HepG2 (cell line): ENCODE data around the gene ACVRL1. TPM values are rescaled to one million over a fixed set of nuclear protein-coding genes. Genes with fewer than 3 reads are reported as not detected.

Experiments used
- ATAC-seq: fragments of 200-7000 bp; cut with Tn5 transposase; 3 replicates; pipeline ENCODE4 v1.9.1; 2020; ENCODE audit warnings: mild to moderate bottlenecking, moderate library complexity
- BruUV-seq: library from RNA; stranded (reverse); fragments of 400-500 nt; replicated peaks from 2 replicates; lab custom pipeline; 2021; lab: Mats Ljungman, UMichigan
- CTCF ChIA-PET: fragments of 300-600 bp; formaldehyde crosslinking; extraction: SDS; loops from one replicate; lab custom pipeline; 2021; ENCODE audit warnings: low total read pairs, inconsistent platforms, low intra/inter-chr PET ratio; lab: Yijun Ruan, JAX
- POLR2A ChIA-PET: fragments of 350-600 bp; sonication (Branson Sonifier 250); formaldehyde crosslinking; loops from one replicate; lab custom pipeline; 2020; ENCODE audit warnings: antibody characterized with exemption, inconsistent platforms; lab: Yijun Ruan, JAX
- DNase-seq: peaks from one replicate; pipeline ENCODE4 v3.0.0-alpha.2; 2015; ENCODE audit warnings: low spot score
- FAIRE-seq: peaks from 3 replicates; lab custom pipeline; 2011; peaks lifted over from hg19 to GRCh38; lab: Jason Lieb, UNC
- H2AFZ ChIP-seq: one replicate; pipeline ENCODE4 v1.6.1; 2011; ENCODE audit warnings: low read length, inconsistent platforms
- H3K27ac ChIP-seq: fragments of 300-600 bp; 3 replicates; pipeline ENCODE4 v1.8.0; 2011; ENCODE audit warnings: mixed run types, mild to moderate bottlenecking, mixed read lengths, low read length, inconsistent platforms; ENCODE audit not compliant: insufficient read depth; ENCODE audit errors: extremely low read length
- H3K27me3 ChIP-seq, 2 experiments: fragments of 200-600 bp in 1 of 2; 2 replicates in 1 of 2; 3 replicates in 1 of 2; pipeline versions ENCODE4 v1.6.0 to v1.8.0; 2011; ENCODE audit warnings: low read length in 2 of 2, mild to moderate bottlenecking in 2 of 2, moderate library complexity in 2 of 2, inconsistent platforms in 1 of 2; ENCODE audit not compliant: insufficient read depth in 2 of 2, control insufficient read depth in 1 of 2
- H3K36me3 ChIP-seq, 2 experiments: fragments of 200-600 bp in 1 of 2; replicated peaks in 1 of 2; 2 replicates in 1 of 2; 3 replicates in 1 of 2; pipeline versions ENCODE4 v1.5.1 to v1.8.0; 2011; ENCODE audit warnings: low read length in 2 of 2, inconsistent platforms in 1 of 2; ENCODE audit not compliant: insufficient read depth in 2 of 2, control insufficient read depth in 1 of 2
- H3K4me1 ChIP-seq: 2 replicates; pipeline ENCODE4 v1.5.1; 2012; ENCODE audit warnings: low read length, inconsistent platforms; ENCODE audit not compliant: insufficient read depth
- H3K4me2 ChIP-seq: 2 replicates; pipeline ENCODE4 v1.6.0; 2011; ENCODE audit warnings: low read depth, low read length, inconsistent platforms
- H3K4me3 ChIP-seq, 3 experiments: fragments of 200-600 bp in 1 of 3; sonication (generic), shearing (Covaris generic) in 1 of 3; replicated peaks in 1 of 3; 2 replicates each; pipeline ENCODE4 v1.5.1; 2011 to 2016; ENCODE audit warnings: low read length in 3 of 3, inconsistent platforms in 2 of 3, low read depth in 2 of 3, mild to moderate bottlenecking in 2 of 3, control low read depth in 1 of 3, mixed read lengths in 1 of 3; ENCODE audit not compliant: insufficient read depth in 1 of 3
- H3K79me2 ChIP-seq: one replicate; pipeline ENCODE4 v1.6.1; 2011; ENCODE audit warnings: low read length, inconsistent platforms; ENCODE audit not compliant: insufficient read depth
- H3K9ac ChIP-seq: 2 replicates; pipeline ENCODE4 v1.6.0; 2011; ENCODE audit warnings: mild to moderate bottlenecking, low read depth, low read length, inconsistent platforms; ENCODE audit not compliant: insufficient read depth
- H3K9me3 ChIP-seq: 2 replicates; pipeline ENCODE4 v1.5.1; 2012; ENCODE audit warnings: mild to moderate bottlenecking, low read length
- H4K20me1 ChIP-seq: 2 replicates; pipeline ENCODE4 v1.6.0; 2011; ENCODE audit warnings: inconsistent platforms, mild to moderate bottlenecking, low read length, moderate library complexity; ENCODE audit not compliant: insufficient read depth
- ETS1 ChIP-seq: sonication (generic); formaldehyde crosslinking; IDR thresholded peaks from 2 replicates; pipeline ENCODE4 v1.4.0; 2020; ENCODE audit warnings: missing genetic modification reagents
- GATAD2A ChIP-seq: IDR thresholded peaks from 2 replicates; pipeline ENCODE4 v1.6.1; 2016
- HDAC2 ChIP-seq: sonication (generic); formaldehyde crosslinking; IDR thresholded peaks from 2 replicates; pipeline ENCODE4 v1.4.0; 2020; ENCODE audit warnings: missing genetic modification reagents
- MYNN ChIP-seq: sonication (generic); formaldehyde crosslinking; IDR thresholded peaks from 2 replicates; pipeline ENCODE4 v1.4.0; 2020; ENCODE audit warnings: mild to moderate bottlenecking, low read depth, missing genetic modification reagents
- NFE2L2 ChIP-seq: fragments of 150-350 bp; IDR thresholded peaks from 2 replicates; pipeline ENCODE4 v1.6.1; 2014; ENCODE audit warnings: low read length
- RFXANK ChIP-seq: IDR thresholded peaks from 2 replicates; pipeline ENCODE4 v1.6.1; 2016
- STAT5B ChIP-seq: sonication (generic); formaldehyde crosslinking; IDR thresholded peaks from 2 replicates; pipeline ENCODE4 v1.4.0; 2020; ENCODE audit warnings: missing genetic modification reagents
- ZBTB2 ChIP-seq: sonication (generic); formaldehyde crosslinking; IDR thresholded peaks from 2 replicates; pipeline ENCODE4 v1.8.0; 2022; ENCODE audit warnings: low read depth, missing genetic modification reagents
- ZBTB4 ChIP-seq: sonication (generic); formaldehyde crosslinking; IDR thresholded peaks from 2 replicates; pipeline ENCODE4 v1.4.0; 2020; ENCODE audit warnings: missing genetic modification reagents, mild to moderate bottlenecking, borderline replicate concordance
- ZEB1 ChIP-seq: IDR thresholded peaks from 2 replicates; pipeline ENCODE4 v1.6.1; 2012; ENCODE audit warnings: mild to moderate bottlenecking, low read depth, inconsistent platforms; ENCODE audit not compliant: insufficient replicate concordance
- ZNF7 ChIP-seq: IDR thresholded peaks from 2 replicates; pipeline ENCODE4 v1.6.1; 2016; ENCODE audit warnings: missing biosample characterization, missing genetic modification reagents
- WGBS: methylation state at CpG from one replicate; pipeline ENCODE4 v1.1.6; 2017; ENCODE audit warnings: low lambda C conversion rate; 5-methylcytosine and 5-hydroxymethylcytosine counted together
- in situ Hi-C: cut with HindIII; loops from 2 replicates; pipeline ENCODE4 v1.10.0; 2017; ENCODE audit warnings: low pct_unique_long_range_greater_than_20kb; ENCODE audit not compliant: extremely low pct_ligation_motif_present
- intact Hi-C: fragments of 100-400 bp; cut with micrococcal nuclease; formaldehyde crosslinking; loops from one replicate; pipeline ENCODE4 v1.10.0; 2022; ENCODE audit not compliant: unreplicated experiment
- polyA plus RNA-seq, 8 experiments: library from polyadenylated mRNA; depleted of rRNA in 3 of 8; stranded (reverse) in 7 of 8; unstranded in 1 of 8; fragments of >200 nt; fragmentation: Illumina TruSeq in 4 of 8; extraction: Trizol in 4 of 8; gene quantifications; 2 replicates each; pipeline versions ENCODE4 v1.2.1 to v1.2.3, GENCODE V29; 2011 to 2016; ENCODE audit warnings: low read depth in 4 of 8, missing spikeins in 1 of 8, mixed read lengths in 1 of 8; ENCODE audit not compliant: insufficient read depth in 1 of 8
- total RNA-seq, 5 experiments: library from RNA; depleted of rRNA; stranded (reverse); fragments of >200 nt; fragmentation: Illumina TruSeq; extraction: Trizol; gene quantifications; 2 replicates each; pipeline ENCODE4 v1.2.3, GENCODE V29; 2016; ENCODE audit warnings: low read depth in 1 of 5

ACVRL1 gene
- total and polyA plus RNA-seq, 2 of the 13 experiments (the other 11 are each of a cell fraction or from before 2014, with no cell fraction given) = not detected

DNA sequence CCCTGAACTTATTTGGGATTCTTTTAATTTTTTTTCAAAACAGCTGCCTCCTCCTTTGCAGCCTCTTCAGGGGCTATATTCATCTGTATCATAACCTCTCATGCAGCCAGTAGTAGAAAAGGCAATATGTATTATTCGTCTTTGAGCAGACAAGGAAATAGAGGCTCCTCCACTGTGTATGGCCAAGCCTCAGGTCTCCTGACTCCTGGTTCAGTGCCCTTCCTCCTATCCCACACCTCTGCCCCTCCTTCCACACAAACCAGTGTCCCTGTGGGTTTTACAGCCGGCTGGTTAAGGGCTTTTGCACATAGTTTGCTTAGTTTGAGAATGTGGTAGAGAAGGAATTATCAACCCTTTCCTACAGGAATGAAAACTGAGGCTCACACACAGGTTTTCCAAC lies 8.8 kb upstream of the ACVRL1 start:
- H3K4me2 ChIP-seq = no peak overlapping the region
- intact Hi-C loops = no loop called here
- DNase-seq (no peak), FAIRE-seq (no peak), ATAC-seq (no peak)
- H3K4me3 ChIP-seq = no peak overlapping the region
- no peak overlapping the region for H3K27ac ChIP-seq
- no peaks in the 10 kb centered on the region for H3K79me2 ChIP-seq
- TF ChIP-seq ZEB1 (no peak), ZBTB2 (CRISPR knock-in tag) (no peak), MYNN (no peak), GATAD2A (no peak), STAT5B (CRISPR knock-in tag) (no peak)
- CTCF ChIA-PET = no interaction called here
- H3K9me3 ChIP-seq = no peaks in the 10 kb centered on the region
- no peaks in the 10 kb centered on the region for H3K36me3 ChIP-seq
- peaks cover 5% of the 10 kb centered on the region; the same call in 1 of the 2 replicates for H3K4me1 ChIP-seq
- H3K27me3 ChIP-seq = peaks cover 0 to 30% of the 10 kb centered on the region in 2 experiments; a peak in 4 of 5 replicates
- in situ Hi-C loops = loop anchor here (10.0 kb wide), 1 partner anchor 86 kb away; no protein-coding TSS in a partner anchor
- 0% methylated on average over 2 of the region's 2 CpGs for WGBS
- POLR2A ChIA-PET = no interaction called here
- BruUV-seq = no TSS peak
- no peak overlapping the region for H2AFZ ChIP-seq
- H3K9ac ChIP-seq = no peak overlapping the region
- no peaks in the 10 kb centered on the region for H4K20me1 ChIP-seq

DNA sequence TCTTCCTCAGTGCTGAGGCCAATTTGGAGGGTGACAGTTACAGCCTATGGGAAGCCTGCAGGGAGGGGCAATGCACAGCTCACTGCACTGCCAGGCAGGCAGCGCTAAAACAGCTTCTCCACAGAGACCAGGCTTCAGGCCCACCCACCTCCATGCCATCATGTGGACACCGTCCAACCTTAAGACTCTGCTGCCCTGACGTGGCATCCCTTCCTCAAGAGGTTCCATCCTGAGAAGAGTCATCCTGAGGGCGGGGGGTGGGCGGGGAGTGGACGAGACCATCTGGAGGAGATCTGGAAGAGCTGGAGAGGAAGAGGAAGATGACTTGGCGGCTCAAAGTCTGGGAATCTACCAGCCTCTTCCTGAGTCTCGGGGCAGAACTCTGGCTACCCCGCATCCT lies 8.4 kb upstream of the ACVRL1 start:
- TF ChIP-seq ZNF7 (CRISPR knock-in tag) (no peak), RFXANK (CRISPR knock-in tag) (no peak), NFE2L2 (no peak), ZBTB4 (CRISPR knock-in tag) (no peak), ETS1 (no peak), HDAC2 (no peak)

More for the DNA sequence above, 8.4 kb upstream of the ACVRL1 start:
- Histone ChIP-seq H3K9ac (no peak overlapping the region), H3K27ac (no peak overlapping the region), H3K4me3 (no peak overlapping the region), H3K79me2 (no peaks in the 10 kb centered on the region), H3K36me3 (no peaks in the 10 kb centered on the region), H3K9me3 (no peaks in the 10 kb centered on the region), H2AFZ (no peak overlapping the region), H3K27me3 (peaks cover 0 to 30% of the 10 kb centered on the region in 2 experiments; a peak in 4 of 5 replicates), H4K20me1 (no peaks in the 10 kb centered on the region), H3K4me2 (no peak overlapping the region), H3K4me1 (peaks cover 5% of the 10 kb centered on the region; the same call in 1 of the 2 replicates)
- in situ Hi-C loops (loop anchor here (10.0 kb wide), 1 partner anchor 86 kb away; no protein-coding TSS in a partner anchor), intact Hi-C loops (no loop called here)
- ChIA-PET POLR2A (no interaction called here), CTCF (no interaction called here)
- WGBS = 31% methylated on average over 7 of the region's 9 CpGs
- DNase-seq = no peak
- no peak for FAIRE-seq
- BruUV-seq = no TSS peak
- no peak for ATAC-seq
